GM12864 (cell line): ENCODE measurements around the gene TICAM2.

ENCODE experiments used
- DNase-seq: peaks from one replicate; pipeline ENCODE4 v3.0.0-alpha.2; 2011; ENCODE audit warnings: low read depth
- H3K4me3 ChIP-seq: 2 replicates; pipeline ENCODE4 v1.5.1; 2011; ENCODE audit warnings: mild to moderate bottlenecking, low read depth, low read length, control low read depth
- TF ChIP-seq, protein P1 (sequence below): IDR thresholded peaks from 2 replicates; pipeline ENCODE4 v1.5.1; 2011; ENCODE audit warnings: low read depth, mild to moderate bottlenecking, moderate library complexity, low read length, control low read depth, inconsistent platforms; ENCODE audit errors: missing control alignments

The TICAM2 gene

DNA sequence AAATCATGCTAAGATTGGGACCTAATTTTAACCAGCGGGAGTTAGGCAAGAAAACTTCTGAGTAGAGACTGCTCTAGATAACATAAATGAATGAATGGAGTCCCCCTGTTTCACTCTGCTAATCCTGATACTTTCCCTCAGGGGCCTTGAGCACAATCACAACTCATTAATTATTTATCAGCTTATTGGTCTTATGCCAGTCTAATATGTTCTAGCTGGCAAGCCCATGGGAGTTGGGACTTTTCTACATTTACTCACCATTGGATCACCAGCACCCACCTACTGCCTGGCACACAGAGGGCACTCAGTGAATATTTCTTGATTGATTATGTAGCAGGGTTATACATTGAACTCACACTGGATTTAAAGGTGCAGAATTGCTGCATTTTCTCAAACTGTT lies 37.1 kb upstream of the TICAM2 start:
- no peak for DNase-seq
- TF ChIP-seq, protein P1, sequence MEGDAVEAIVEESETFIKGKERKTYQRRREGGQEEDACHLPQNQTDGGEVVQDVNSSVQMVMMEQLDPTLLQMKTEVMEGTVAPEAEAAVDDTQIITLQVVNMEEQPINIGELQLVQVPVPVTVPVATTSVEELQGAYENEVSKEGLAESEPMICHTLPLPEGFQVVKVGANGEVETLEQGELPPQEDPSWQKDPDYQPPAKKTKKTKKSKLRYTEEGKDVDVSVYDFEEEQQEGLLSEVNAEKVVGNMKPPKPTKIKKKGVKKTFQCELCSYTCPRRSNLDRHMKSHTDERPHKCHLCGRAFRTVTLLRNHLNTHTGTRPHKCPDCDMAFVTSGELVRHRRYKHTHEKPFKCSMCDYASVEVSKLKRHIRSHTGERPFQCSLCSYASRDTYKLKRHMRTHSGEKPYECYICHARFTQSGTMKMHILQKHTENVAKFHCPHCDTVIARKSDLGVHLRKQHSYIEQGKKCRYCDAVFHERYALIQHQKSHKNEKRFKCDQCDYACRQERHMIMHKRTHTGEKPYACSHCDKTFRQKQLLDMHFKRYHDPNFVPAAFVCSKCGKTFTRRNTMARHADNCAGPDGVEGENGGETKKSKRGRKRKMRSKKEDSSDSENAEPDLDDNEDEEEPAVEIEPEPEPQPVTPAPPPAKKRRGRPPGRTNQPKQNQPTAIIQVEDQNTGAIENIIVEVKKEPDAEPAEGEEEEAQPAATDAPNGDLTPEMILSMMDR, result no peak
- no peak overlapping the region for H3K4me3 ChIP-seq

DNA sequence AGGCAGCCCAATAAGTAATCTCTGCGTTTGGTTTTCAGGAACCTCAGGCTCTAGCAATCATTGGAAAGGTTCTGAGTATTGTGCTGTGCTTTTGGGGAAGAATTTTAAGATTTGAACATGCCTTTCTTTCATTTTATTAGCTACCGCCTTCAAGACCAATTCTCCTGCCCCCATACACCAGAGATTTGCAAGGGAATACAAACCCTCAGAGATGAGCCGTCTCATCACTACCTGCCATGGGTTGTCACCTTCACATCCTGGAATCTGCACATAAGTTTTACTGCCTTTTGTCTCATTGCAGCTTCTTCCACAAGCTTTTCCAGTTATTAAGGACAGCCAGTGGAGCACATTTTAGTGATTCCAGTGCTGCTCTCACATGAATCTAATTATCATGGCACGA lies 35.2 kb upstream of the TICAM2 start:
- TF ChIP-seq, protein P1, result no peak
- no peak overlapping the region for H3K4me3 ChIP-seq
- DNase-seq, result no peak

DNA sequence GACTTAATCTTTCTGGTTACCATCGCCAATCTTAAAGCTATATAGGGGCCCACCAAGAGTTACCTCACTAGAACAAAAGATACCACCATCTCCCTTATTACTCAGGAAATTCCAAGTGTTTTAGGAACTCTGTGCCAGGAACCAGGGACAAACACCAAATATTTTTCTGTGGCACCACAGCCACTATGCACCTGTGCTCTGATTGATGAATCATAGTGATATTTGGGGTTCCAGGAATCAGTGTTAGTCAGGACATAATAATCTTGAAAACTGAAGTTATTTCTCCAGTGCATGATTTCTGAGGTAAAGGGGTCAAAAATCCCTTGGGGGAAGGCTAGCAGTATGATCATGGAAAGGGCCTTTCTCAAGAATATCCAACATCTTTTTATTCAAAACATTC lies 33.7 kb upstream of the TICAM2 start:
- TF ChIP-seq, protein P1, result no peak
- DNase-seq, result no peak
- no peak overlapping the region for H3K4me3 ChIP-seq

DNA sequence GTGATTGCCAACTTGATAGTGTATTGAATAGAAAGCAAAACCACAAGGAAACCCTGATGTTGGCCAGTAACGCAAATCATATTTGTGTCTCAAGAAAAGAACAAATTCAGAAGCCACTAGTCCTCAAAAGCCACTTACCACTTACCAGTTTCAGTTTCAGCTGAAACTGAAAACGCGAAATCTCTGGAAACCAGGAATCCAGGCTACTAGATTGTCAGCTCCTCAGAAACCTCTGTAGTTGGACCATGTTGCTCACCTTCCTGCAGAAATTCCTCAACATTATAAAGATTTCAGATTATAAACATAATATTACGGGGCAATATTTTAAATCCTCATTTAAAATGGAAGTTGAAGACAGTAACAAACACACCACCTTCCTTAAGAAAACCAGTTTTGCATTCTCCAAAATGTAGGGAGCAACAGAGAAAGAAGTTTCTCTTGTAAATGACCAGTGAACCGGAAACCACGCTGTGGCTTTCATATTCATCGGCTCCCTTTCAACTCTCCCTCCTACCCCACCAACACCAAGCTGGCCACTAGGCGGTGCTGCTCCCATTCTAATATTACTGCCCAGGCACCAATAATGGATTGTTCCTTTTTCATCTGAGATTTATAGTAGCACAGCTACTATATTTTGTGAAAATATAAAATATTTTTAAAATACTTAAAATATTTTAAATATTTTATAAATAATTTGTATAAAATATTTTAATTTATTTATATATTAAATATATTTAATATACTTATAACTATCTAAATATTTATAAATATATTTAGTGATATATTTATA lies 32.3 kb upstream of the TICAM2 start:
- TF ChIP-seq, protein P1, result peak; percentile 86
- DNase-seq, result peak; percentile 81
- H3K4me3 ChIP-seq, result peak overlapping the region; percentile 15; the same call in 1 of the 2 replicates

DNA sequence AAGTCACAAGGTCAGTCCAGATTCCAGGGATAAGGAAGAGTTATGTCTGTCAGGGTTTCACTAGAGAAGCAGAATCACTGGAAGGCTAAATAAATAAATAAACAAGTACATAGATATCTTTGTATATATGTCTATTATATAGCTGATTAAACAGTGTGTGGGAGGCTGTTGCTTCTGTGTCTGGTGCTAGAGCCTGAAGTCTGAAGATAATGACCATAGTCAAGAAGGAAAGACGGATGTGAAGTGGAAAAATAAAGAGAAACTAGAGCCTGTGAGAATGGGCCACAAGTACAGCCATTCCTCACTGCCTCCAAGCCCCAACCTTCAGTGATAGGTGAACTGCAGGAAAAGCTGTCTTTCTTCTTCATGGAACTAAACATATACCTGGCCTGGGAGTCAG lies 27.6 kb upstream of the TICAM2 start:
- no peak for DNase-seq
- H3K4me3 ChIP-seq, result no peak overlapping the region
- TF ChIP-seq, protein P1, result no peak

DNA sequence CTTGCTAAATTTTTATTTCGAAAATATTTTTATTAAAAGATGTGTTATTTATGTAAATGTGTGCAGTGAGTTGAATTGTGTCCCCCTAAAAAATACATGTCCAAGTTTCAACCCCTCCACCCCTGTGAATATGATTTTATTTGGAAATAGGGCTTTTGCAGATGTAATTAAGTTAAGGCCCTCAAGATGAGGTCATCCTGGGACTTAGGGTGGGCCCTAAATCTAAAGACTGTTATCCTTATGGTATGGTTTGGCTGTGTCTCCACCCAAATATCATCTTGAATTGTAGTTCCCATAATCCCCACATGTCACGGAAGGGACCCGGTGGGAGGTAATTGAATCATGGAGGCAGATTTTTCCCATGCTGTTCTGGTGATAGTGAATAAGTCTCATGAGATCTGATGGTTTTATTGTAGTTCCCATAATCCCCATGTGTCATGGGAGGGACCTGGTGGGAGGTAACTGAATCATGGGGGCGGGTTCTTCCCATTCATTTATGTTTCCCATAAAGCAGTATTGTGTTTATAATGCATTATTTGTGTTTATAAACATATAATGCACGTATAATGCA lies 25.1 kb upstream of the TICAM2 start:
- no peak for DNase-seq
- H3K4me3 ChIP-seq, result no peak overlapping the region
- TF ChIP-seq, protein P1, result no peak

DNA sequence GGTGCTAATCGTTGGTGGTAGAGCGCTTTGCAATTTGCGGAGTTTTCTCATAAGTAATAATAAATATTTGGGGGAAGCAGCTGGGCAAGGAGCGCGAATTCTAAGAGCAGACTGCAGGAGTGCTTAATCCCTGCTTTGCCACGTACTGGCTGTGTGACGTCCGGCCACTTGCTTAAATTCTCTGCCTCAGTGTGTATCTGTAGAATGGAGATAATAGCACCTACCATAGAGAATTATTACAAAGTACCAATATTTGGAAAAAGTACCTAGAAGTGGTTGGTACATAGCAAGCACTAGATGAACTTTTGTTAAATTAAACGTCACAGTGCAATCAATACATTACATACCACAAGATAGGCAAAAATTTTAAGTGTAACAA lies 24.2 kb upstream of the TICAM2 start:
- DNase-seq, result no peak
- TF ChIP-seq, protein P1, result no peak

More for the DNA sequence above, 24.2 kb upstream of the TICAM2 start:
- peak overlapping the region; percentile 89 for H3K4me3 ChIP-seq
